GM10266 (cell line): ENCODE results near the gene R3HDM4.
"Not testable (repeated sequence)": the region's sequence is repeated elsewhere in the genome, so short reads cannot be mapped to it uniquely, and the experiment has no call there.

Source experiments
- DNase-seq: peaks from one replicate; pipeline ENCODE4 v3.0.0; 2012; ENCODE audit errors: extremely low spot score
- CTCF ChIP-seq: IDR thresholded peaks from 2 replicates; pipeline ENCODE4 v1.5.1; 2012; ENCODE audit warnings: mild to moderate bottlenecking, low read depth; ENCODE audit not compliant: control insufficient read depth, insufficient read depth; ENCODE audit errors: missing control alignments

Gene R3HDM4

GRCh38 chr19:884420-885211 lies 28.4 kb downstream of the R3HDM4 start:
- TF ChIP-seq CTCF, result no peak

GRCh38 chr19:883661-884211 lies 29.3 kb downstream of the R3HDM4 start:
- DNase-seq, result no peak
- no peak for TF ChIP-seq CTCF

More at GRCh38 chr19:884420-885211, 28.4 kb downstream of the R3HDM4 start:
- no peak for DNase-seq

- DNase-seq, result no peak
- no peak for TF ChIP-seq CTCF
Observed at GRCh38 chr19:882871-883497, 30.0 kb downstream of the R3HDM4 start.

- DNase-seq, result no peak
- TF ChIP-seq CTCF, result no peak
Observed at GRCh38 chr19:881385-882071, 31.5 kb downstream of the R3HDM4 start.

GRCh38 chr19:879711-880438 lies 33.1 kb downstream of the R3HDM4 start:
- DNase-seq, result no peak
- TF ChIP-seq CTCF, result no peak

GRCh38 chr19:878751-879561 lies 34.1 kb downstream of the R3HDM4 start:
- not testable (repeated sequence) for DNase-seq

- not testable (repeated sequence) for DNase-seq
Observed at GRCh38 chr19:877992-878660, 34.9 kb downstream of the R3HDM4 start.
